ENCODE results near the gene LHFPL6.

Gene LHFPL6

GRCh38 chr13:39335721-39336120 lies 267.3 kb downstream of the LHFPL6 start:
- no peak for DNase-seq

DNA sequence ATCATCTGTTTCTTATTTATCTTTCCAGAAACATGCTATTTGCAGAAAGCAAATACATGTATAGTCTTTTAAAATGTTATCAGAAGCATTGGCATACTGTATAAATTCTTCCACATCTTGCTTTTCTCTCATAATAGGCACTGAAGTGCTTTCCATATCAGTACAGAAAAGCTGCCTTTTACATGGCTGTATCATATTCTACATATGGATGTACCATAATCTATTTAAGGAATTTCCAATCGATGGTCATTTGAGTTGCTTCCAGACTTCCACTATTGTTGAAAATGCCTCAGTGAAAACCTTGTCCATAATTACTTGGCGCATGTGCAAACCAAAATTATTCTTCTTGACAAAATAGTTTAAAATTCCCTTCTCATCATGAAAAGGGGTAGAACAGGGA lies 272.5 kb downstream of the LHFPL6 start:
- no peak for DNase-seq

- DNase-seq = no peak
These were observed 273.8 kb downstream of the LHFPL6 start for GRCh38 chr13:39329182-39329639.

DNA sequence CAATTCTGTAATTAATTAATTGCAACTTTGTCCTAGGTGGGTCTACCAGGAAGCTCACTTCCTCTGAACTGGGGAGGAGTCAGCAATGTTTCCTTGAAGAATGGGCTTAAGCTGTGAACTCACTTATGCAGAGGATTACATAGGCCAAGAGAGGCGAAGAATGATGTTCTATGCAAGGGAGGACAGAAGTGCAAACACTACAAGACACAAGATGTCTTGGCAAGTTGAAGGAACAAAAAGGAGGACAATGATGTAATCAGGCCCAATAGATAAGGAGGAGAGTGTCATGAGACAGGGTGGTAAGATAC lies 275.9 kb downstream of the LHFPL6 start:
- DNase-seq = no peak

DNA sequence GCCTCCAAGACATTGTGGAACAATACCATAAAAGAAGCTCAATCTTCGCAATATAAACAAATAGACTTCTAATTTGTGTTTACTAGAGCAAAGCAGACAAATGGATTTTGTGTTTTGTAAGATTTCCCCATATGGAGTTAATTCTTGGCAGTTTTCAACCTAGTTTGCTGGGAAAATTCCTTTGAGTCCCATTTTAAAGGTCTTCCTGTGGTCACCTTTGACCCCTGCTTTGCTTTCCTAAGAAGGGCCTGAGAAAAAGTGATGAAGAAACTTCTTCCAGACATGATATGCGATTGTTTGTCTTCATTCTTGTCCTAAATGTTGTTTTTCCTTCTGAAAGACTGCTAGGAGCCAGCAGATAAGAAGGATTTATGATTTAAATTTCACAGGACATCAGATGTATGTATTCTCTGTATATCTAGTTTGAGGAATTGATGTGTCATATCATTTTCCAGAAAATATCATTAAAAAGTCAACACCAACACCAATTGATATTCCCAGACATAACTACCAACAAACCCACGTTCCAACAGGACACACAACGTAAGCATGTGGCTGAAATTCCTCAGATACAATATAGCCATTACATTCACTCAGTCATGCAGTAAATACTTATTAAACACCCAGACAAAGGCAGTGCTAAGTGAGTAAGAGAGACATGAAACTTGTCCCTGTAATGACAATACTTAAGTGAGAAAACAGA lies 276.4 kb downstream of the LHFPL6 start:
- DNase-seq = no peak

DNA sequence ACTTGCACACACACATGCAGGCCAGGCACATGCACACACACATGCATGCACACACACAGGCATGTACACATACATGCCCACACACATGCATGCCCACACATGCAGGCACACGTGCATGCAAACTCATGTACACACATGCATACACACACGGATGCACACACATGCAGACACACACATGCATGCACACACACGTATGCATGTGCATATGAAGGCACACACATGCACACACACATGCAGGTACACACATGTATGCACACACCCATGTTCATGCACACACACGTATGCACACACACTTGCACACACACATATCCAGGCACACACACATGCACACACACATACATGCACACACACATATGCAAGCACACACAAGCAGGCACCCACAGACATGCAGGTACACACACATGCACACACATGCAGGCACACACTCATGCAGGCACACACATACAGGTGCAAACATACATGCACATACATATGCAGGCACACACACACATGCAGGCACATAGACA lies 278.1 kb downstream of the LHFPL6 start:
- DNase-seq = no peak

- DNase-seq = no peak
These were observed 280.0 kb downstream of the LHFPL6 start for GRCh38 chr13:39322836-39323585.

DNA sequence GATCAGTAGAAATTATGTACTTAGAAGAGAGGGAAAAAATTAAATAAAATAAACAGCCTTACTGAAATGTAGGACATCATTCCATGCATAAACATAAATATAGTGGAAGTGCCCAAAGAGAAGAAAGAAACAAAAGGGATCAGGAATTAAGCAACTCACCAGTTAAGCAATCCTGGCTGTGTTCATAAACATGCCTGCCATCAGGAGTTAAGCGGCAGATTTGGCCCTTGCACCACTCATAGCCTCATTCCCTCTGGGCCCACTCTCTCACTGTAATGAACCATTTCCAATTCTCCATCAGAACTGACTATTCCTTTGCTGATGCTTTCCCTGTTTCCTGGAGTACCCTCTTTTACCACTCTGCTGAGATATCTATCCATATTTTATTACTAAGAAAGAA lies 281.4 kb downstream of the LHFPL6 start:
- no peak for DNase-seq

GRCh38 chr13:39318161-39318560 lies 284.8 kb downstream of the LHFPL6 start:
- no peak for DNase-seq

DNA sequence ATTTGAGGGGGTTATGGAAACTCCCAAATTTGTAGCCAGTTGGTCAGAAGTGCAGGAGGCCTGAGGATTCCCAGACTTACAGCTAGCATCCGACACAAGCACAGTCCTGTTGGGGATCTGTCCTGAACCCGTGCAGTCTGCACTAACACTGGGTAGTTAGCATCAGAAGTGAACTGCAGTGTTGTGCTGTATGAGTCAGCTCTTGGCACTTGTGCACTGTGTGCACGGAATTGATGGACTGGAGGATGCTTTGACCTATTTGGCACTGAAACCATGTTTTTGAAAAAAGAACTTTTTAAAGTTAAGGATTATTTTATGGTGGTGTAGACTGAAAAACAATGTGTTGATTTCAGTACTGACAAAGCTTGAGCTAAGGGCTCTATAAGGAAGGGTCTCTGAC lies 285.7 kb downstream of the LHFPL6 start:
- DNase-seq = no peak

DNA sequence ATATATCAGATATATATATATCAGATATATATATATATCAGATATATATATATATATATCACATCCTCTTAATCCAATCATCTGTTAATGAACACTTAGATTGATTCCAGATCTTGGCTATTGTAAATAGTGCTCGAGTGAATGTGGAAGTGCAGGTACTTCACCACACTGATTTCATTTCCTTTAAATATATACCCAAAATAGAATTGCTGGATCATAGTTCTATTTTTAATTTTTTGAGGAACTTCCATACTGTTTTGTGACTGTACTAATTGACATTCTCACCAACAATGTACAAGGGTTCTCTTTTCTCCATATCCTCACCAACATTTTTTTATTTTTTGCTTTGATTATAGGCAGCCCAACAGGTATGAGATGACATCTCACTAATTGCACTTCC lies 287.2 kb downstream of the LHFPL6 start:
- DNase-seq = no peak

DNA sequence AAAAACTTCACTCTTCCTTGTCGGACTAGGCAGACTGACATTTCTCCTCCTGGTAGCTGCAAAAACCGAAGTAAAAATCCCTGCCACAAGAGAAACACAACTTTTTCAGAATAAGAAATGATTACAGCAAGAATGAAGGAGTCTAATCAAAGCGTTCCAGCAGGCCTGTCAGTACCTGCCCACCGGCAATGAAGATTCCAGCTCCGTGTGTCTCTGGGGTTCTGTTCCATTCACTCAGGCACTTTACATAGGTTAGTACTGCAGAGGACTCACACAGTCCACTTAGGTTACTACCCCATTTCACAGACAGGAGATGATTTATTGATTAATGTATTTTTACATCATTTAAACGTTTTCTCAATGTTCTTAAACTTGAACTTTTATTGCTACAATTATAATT lies 289.3 kb downstream of the LHFPL6 start:
- no peak for DNase-seq

GRCh38 chr13:39312596-39312995 lies 290.4 kb downstream of the LHFPL6 start:
- DNase-seq = no peak

GRCh38 chr13:39311619-39312018 lies 291.4 kb downstream of the LHFPL6 start:
- DNase-seq = no peak

DNA sequence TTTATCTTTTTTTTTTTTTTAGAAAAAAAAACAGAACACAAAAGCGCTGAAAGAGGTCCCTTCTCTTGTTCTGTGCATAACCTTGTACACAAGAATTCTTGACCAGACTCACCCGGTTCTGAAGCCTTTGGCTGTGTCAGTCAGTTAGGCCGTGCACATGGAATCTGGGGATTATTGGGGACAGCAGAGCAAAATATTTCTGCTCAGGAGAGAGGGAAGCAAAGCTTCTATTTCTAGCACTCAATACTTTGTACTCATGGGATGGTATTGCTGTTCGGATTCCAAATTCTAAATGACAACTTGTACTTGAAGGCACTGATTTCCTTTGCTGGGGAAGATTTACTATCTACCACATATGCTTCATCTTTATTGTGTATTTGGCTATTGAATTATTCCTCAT lies 292.0 kb downstream of the LHFPL6 start:
- DNase-seq = no peak

GRCh38 chr13:39306639-39307589 lies 296.1 kb downstream of the LHFPL6 start:
- no peak for DNase-seq

- no peak for DNase-seq
These were observed 300.2 kb downstream of the LHFPL6 start for GRCh38 chr13:39302820-39303219.

DNA sequence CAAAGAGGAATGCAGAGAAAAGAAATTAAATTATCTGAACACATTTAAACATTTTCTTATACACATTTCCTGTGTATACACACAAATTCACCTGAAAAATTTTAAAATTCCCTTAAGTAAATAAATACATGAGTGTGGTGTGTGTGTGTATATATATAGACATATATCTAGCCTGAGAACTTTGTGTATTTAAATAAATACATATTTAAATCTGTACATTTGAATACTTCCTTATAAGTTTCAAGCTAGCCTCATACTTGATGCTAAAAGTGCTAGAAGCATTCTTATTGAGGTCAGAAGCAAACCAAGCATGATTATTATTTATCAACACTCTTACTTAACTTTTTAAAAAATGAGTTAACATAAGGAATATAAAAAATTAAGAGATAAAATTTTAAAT lies 304.0 kb downstream of the LHFPL6 start:
- no peak for DNase-seq

DNA sequence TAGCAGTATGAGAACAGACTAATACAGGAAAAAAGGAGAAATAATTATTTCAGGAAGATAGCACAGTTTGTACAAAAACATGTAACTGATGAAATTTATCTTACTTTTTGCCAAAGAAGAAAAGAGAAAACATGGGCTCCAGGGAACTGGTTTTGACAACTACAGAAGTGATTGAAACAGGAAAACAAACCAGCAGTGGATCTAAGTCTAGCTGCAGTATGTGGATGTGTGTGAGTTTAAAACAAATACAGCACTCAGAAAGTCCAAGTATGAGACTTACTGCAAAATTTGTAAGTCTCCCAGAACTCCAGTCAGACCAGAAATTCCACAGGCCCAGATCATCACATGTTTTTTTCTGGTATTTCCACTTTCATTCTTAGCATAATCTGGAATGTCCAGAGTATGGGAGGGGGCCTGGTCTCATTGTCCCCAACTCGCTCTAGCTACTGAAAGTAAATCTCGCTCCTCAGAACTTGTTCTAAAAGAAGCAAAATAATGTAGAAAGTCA lies 305.3 kb downstream of the LHFPL6 start:
- DNase-seq = no peak

DNA sequence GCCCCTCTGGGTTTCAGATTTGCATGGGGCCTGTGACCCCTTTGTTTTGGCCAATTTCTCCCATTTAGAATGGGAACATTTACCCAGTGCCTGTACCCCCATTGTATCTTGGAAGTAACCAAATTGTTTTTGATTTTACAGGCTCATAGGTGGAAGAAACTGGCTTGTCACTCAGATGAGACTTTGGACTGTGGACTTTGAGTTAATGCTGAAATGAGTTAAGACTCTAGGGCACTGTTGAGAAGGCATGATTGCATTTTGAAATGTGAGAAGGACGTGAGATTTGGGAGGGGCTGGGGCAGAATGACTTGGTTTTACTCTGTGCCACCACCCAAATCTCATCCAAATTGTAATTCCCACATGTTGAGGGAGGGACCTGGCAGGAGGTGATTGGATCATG lies 306.0 kb downstream of the LHFPL6 start:
- DNase-seq = no peak

- DNase-seq = no peak
These were observed 306.8 kb downstream of the LHFPL6 start for GRCh38 chr13:39296193-39296592.
